Activated T-helper 1 cell treated with Interleukin-2 at 50 U/mL for 16 hours (primary cell): ENCODE measurements around the gene TNFAIP8L1.
"Not testable (repeated sequence)": the region's sequence is repeated elsewhere in the genome, so short reads cannot be mapped to it uniquely, and the experiment has no call there.

Experiments used
- DNase-seq: peaks from one replicate; pipeline ENCODE4 v3.0.0-alpha.2; 2020; ENCODE audit warnings: low read depth

The TNFAIP8L1 gene

GRCh38 chr19:4678881-4679790, 39.8 kb downstream of the TNFAIP8L1 start:
- DNase-seq, result no peak

- DNase-seq, result not testable (repeated sequence)
Measured at GRCh38 chr19:4680021-4680420, 40.7 kb downstream of the TNFAIP8L1 start.

DNA sequence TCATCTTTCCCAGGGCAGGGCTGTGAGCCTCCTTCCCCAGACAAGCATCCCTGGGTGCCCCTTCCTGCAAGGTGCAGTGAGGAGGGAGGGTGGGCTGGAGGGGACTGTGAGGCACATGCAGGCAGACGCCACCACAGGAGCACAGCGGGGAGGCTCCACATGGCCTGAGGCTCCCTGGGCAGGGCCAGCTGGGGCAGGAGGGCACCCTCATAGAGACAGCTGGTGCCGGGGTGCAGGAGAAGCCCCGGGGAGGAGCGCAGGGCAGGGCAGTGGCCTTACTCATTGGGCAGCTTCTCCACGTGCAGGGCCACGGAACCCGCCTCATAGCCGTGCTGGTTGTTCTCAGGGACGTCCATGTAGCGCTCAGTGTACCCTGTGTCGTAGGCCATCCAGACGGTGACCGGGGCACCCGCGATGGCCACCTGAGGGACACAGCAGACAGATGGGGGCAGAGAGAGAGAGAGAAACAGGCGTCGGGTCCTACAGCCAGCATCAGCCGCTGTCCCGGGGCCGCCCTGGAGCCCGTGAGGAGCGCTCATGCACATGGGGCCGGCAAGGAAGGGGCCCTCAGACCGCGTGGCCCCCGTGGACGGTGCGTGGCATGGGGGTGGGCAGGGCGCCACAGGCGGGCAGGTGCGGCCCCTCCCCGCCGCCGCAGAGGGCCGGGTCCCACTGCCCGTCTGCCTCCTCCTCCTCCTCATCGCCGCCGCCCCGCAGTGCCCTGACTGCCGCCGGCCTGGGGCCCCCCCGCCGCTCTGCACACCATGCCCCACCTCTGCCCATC, 43.3 kb downstream of the TNFAIP8L1 start:
- DNase-seq, result no peak

DNA sequence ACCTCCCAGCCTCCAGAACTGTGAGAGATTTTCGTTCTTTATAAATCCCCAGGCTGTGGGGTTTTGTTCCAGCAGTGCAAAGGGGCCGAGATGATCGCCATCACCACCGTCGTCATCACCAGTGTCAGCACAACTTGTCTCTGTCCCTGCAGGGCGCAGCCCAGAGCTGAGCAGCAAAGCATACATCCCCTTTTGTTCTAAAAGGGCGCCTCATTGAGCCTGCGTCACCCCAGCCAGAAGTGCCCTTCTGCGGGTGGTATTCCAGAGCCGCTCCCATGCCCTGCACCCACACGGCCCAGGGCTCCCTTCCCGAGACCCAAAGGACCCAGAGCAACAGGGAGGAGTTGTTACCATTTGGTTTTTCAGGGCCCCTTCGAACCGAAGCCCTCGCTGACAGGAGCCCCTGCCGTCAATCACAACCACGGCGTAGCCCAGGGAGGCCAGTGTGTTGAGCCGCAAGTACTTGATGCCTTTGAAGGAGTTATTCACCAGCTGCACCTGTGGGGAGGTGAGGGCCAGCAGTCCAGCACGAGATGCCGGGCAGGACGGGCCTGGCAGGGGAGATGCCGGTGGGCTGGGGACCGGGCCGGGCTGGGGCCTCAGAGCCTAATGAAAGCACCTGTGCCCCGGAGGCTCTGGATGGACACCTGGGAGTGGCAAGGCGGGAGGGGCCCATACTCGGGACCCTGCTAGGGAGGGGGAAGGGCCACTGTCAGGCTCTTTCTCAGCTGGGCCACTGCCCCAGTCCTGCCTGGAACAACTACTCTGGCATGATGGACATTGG, 45.2 kb downstream of the TNFAIP8L1 start:
- no peak for DNase-seq

DNA sequence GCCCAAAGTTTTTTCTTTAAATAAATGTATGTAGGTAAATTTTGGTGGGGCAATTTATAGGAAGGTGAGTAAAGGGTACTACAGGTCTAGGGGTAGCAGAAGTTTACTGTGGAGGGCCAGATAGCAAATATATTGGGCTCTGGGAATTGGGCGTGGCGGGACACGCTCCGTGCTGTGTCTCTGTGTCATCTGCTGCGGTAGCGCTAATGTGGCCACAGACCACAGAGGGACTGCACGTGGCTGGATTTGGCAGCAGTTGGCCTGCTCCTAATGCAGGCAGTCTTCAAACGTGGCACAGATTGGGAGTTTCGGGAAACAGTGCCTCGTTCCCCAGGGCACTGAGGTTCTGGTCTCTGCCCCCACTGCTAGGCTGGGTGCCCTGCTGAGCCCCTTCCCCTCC, 47.4 kb downstream of the TNFAIP8L1 start:
- no peak for DNase-seq

GRCh38 chr19:4687396-4687795, 48.1 kb downstream of the TNFAIP8L1 start:
- no peak for DNase-seq

GRCh38 chr19:4688587-4688986, 49.3 kb downstream of the TNFAIP8L1 start:
- no peak for DNase-seq

DNA sequence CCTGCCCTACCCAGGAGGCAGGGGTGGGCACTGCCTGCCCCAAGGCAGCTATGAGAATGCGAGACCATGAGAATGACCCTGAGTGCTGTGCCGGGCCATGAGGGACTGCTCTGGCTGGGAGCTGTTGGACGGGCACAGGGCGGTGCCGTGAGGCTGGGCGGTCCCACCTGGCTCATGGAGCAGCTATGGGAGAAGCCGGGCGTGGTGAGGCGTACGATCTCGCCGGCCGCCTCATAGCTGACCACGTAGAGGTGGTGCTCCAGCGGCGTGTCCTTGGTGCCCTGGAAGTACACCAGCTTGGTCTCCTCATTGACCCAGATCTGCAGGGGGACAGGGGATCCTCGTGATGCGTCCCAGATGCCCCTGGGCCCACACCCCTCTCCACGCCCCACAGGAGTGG, 50.1 kb downstream of the TNFAIP8L1 start:
- DNase-seq, result no peak

- DNase-seq, result no peak
Measured at GRCh38 chr19:4690361-4690760, 51.0 kb downstream of the TNFAIP8L1 start.

DNA sequence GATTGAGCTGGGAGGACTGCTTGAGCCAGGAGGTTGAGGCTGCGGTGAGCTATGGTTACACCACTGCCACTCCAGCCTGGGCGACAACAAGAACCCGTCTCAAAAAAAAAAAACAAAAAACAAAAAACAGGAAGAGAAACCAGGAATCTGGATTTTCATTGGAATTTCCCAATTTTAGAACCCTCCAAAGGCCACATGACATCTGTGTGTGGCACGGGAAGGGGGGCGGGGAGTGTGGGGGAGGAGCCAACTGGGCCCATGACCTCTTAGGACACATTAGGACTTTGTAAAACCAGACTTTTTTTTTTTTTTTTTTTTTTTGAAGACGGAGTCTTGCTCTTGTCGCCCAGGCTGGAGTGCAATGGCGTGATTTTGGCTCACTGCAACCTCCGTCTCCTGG, 52.1 kb downstream of the TNFAIP8L1 start:
- no peak for DNase-seq

DNA sequence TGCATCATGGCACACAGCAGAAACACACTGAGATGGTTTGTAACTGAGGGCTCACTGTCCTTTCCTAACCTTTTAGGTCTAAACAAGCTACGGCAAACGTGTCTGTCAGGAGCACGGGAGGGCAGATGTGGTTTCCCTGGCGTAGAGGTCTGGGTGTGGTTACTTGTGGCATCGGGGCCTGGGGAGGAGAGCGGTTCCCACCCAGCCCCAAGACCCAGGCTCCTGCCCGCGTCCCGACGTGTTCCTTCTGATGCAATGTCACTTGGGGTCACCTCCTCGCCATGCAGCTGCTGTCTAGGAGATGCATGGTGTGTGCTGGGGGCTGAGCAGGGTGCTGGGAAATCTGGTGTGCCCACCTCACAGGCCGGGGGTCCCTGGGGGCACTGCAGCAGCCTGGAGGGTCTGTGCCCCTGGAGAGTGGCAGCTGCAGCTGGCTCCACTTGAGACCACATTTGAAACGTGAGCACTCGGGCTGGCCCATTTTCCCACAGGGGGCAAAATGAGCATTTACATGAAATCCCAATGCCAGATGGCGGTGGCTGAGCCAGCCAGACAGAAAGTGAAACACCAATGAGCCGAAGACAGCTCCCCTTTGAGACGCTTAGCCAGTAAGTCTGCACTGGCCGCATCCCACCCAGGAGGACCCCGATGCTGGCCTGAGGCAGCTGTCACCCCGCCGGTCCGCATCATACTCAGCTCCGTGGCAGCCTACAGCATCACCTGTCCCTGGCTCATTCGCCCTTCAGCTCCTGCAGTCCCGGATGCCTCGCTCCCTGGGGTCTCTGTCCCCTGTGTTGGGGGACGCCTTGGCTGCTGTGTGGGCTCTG, 53.1 kb downstream of the TNFAIP8L1 start:
- no peak for DNase-seq

DNA sequence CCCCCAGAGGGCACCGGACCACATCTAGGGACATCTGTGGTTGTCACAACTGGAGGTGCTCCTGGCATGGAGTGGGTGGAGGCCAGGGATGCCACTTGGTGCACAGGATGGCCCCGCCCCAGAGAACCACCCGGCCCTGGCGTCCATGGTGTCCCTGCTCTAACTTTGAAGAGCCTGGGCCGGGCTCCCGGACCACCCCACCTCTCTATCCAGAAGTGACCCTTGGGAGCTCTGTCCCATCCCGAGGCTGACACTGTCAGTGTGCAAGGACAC, 53.7 kb downstream of the TNFAIP8L1 start:
- no peak for DNase-seq

- DNase-seq, result no peak
Measured at GRCh38 chr19:4693471-4694121, 54.3 kb downstream of the TNFAIP8L1 start.

- DNase-seq, result no peak
Measured at GRCh38 chr19:4694211-4694987, 55.1 kb downstream of the TNFAIP8L1 start.

DNA sequence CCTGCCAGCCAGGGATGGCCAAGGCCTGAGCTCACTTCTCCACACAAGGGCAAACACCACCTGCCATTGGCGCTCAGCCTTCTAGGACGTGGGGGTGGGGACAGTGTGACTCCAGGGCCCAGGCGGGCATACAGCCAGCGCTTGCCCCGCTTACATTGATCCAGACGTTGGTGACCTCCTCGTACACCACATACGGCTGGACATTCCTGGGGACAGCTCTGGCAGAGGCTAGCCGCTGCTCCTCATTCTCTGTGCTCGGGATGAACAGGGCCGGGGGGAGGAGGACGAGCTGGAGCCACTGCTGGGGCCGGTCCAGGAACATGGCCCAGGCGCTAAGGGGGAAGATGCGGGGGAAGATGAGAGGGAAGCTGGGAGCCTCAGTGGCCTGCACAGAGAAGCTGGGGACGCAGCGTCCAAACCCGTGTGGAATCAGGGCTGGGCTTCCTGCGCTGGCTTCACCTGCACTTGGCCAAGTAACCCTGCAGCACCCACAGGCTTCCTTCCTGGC, 56.0 kb downstream of the TNFAIP8L1 start:
- no peak for DNase-seq

- DNase-seq, result no peak
Measured at GRCh38 chr19:4697304-4697703, 58.0 kb downstream of the TNFAIP8L1 start.

DNA sequence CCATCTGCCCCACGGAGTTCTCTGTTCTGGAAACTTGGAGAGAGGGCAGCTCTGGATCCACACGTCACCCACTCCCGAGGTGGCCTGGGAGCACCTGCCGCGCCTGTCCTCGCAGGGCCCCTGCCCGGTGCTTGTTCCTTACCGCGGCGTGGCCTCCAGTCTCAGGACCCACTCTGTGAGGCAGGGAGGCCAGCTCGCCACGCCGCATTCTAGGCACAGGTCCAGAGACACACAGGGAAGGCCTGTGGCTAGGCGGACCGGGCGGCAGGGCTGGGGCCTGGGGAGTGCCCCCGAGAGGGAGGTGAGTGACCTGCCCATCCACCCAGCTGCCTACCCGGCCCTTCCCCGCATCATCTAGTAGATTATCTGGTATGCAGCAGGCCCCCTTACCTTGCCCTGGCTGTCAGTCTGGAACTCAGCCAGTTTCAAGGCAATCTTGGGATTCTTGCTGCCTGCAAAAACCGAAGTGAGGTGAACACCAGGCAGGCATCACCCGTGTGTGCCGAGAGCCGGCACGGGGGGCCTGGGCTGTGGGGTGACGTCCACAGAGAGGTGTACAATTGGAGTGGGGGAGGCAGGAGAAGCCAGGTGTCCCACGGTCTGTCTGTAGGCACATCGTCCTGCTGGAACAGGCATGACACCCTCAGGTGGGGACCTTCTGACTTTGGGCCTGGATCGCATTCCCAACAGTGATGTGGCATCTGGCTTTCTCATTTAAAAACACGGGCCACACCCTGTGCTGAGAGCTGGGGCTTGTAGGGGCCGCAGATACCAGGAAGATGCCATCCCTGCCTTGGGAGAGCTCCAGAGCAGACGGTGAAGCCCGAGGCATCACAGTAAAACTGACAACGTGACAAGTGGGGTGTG, 60.7 kb downstream of the TNFAIP8L1 start:
- no peak for DNase-seq

DNA sequence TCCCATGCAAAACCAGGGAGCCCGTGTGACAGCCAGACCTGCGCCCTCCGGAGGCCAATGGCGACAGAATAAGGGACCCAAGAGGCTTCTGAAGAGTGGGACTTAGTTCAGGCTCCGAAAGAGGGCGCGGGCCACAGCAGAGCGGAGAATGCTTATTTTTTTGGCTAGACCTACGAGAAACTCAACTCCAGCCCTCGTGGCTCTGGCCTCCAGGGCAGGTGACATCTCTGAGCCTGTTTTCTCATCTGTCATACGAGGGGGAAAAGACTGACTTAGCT, 61.3 kb downstream of the TNFAIP8L1 start:
- no peak for DNase-seq

DNA sequence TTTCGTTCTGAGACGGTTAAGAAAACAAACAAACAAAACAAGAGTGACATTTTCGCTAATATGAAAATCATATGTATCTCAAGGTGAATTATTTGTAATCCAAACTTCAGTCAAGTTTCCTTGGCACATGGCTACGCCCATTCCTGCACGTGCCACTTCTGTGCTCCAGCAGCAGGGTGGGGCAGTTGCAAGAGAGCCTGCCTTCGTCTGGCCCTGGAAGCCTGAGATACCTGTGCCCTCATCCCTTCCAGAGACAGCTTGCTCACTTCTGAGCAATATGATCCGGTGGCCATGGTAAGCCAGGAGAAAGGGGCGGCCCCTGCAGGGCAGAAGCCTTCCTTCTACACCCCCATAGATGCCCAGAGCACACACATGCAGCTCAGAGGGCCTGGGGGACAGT, 62.2 kb downstream of the TNFAIP8L1 start:
- no peak for DNase-seq

DNA sequence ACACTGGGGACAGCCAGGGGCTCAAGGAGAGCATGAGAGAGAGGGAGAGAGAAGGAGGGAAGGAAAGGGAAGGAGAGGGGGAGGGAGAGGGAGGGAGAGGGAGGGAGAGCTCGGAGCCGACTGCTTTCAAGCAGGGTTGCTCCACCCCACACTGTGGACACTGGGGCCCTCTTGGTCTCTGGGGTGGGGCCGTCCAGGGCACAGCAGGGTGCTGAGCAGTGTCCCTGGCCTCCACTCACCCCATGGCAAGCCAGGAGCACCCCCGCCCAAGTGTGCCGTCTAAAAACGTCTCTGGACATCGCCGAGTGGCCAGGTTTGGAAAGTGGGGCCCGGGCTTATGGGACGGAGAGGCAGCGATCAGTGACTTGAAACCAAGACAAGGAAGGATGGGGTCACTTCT, 63.4 kb downstream of the TNFAIP8L1 start:
- no peak for DNase-seq
